Activated gamma-delta T cell (primary cell): ENCODE measurements around the gene FAM50A.

Experiments used
- DNase-seq: peaks from one replicate; lab custom pipeline; 2025; lab: John Stamatoyannopoulos, UW

Gene FAM50A

GRCh38 chrX:154465601-154466000, 21.7 kb downstream of the FAM50A start:
- DNase-seq, result no peak

- DNase-seq, result no peak
These were observed 22.1 kb downstream of the FAM50A start for GRCh38 chrX:154466036-154466435.

GRCh38 chrX:154466907-154467306, 23.0 kb downstream of the FAM50A start:
- no peak for DNase-seq

GRCh38 chrX:154467556-154467955, 23.6 kb downstream of the FAM50A start:
- no peak for DNase-seq

GRCh38 chrX:154468217-154468616, 24.3 kb downstream of the FAM50A start:
- no peak for DNase-seq

GRCh38 chrX:154469114-154469513, 25.2 kb downstream of the FAM50A start:
- no peak for DNase-seq

- no peak for DNase-seq
These were observed 25.9 kb downstream of the FAM50A start for GRCh38 chrX:154469880-154470279.

- DNase-seq, result no peak
These were observed 26.5 kb downstream of the FAM50A start for GRCh38 chrX:154470434-154470833.

- no peak for DNase-seq
These were observed 27.1 kb downstream of the FAM50A start for GRCh38 chrX:154470914-154471568.

- DNase-seq, result no peak
These were observed 28.1 kb downstream of the FAM50A start for GRCh38 chrX:154471839-154472684.

- DNase-seq, result no peak
These were observed 29.0 kb downstream of the FAM50A start for GRCh38 chrX:154472685-154473632.

GRCh38 chrX:154473683-154474082, 29.7 kb downstream of the FAM50A start:
- DNase-seq, result no peak

GRCh38 chrX:154476821-154477220, 32.9 kb downstream of the FAM50A start:
- DNase-seq, result no peak

GRCh38 chrX:154477891-154478477, 34.0 kb downstream of the FAM50A start:
- DNase-seq, result no peak

- DNase-seq, result peak; percentile 87
These were observed 35.0 kb downstream of the FAM50A start, which contains the start of gene LAGE3 for GRCh38 chrX:154478728-154479622. LAGE3 (minus strand) TSS chrX:154479281; CDS start chrX:154478915, 366 bp downstream.

GRCh38 chrX:154481195-154481594, 37.3 kb downstream of the FAM50A start:
- DNase-seq, result no peak

- DNase-seq, result no peak
These were observed 38.1 kb downstream of the FAM50A start for GRCh38 chrX:154481911-154482601.

GRCh38 chrX:154482786-154483185, 38.8 kb downstream of the FAM50A start:
- no peak for DNase-seq

GRCh38 chrX:154483325-154483724, 39.4 kb downstream of the FAM50A start:
- no peak for DNase-seq
